Measurements from ENCODE around the gene CLEC3B.
"Not testable (repeated sequence)": the region's sequence is repeated elsewhere in the genome, so short reads cannot be mapped to it uniquely, and the experiment has no call there.

CLEC3B gene

GRCh38 chr3:45065373-45065720, 39.2 kb downstream of the CLEC3B start:
- no peak overlapping the region for H3K4me3 ChIP-seq (ENCODE audit: low read length)
- DNase-seq (ENCODE audit: low read depth), result no peak
- TF ChIP-seq CTCF (conservative IDR thresholded peaks at IDR 0.05; ENCODE audit: low read length), result no peak

- no peak for TF ChIP-seq CTCF (conservative IDR thresholded peaks at IDR 0.05; ENCODE audit: low read length)
- no peak for DNase-seq (ENCODE audit: low read depth)
- H3K4me3 ChIP-seq (ENCODE audit: low read length), result no peak overlapping the region
Measured at GRCh38 chr3:45066109-45066801, 40.2 kb downstream of the CLEC3B start.

- no peak overlapping the region for H3K4me3 ChIP-seq (ENCODE audit: low read length)
- DNase-seq (ENCODE audit: low read depth), result no peak
- no peak for TF ChIP-seq CTCF (conservative IDR thresholded peaks at IDR 0.05; ENCODE audit: low read length)
Measured at GRCh38 chr3:45067486-45067885, 41.4 kb downstream of the CLEC3B start.

GRCh38 chr3:45067941-45068340, 41.8 kb downstream of the CLEC3B start:
- no peak overlapping the region for H3K4me3 ChIP-seq (ENCODE audit: low read length)
- DNase-seq (ENCODE audit: low read depth), result no peak
- no peak for TF ChIP-seq CTCF (conservative IDR thresholded peaks at IDR 0.05; ENCODE audit: low read length)

GRCh38 chr3:45071075-45071474, 45.0 kb downstream of the CLEC3B start:
- H3K4me3 ChIP-seq (ENCODE audit: low read length), result no peak overlapping the region
- no peak for DNase-seq (ENCODE audit: low read depth)
- no peak for TF ChIP-seq CTCF (conservative IDR thresholded peaks at IDR 0.05; ENCODE audit: low read length)

- no peak for DNase-seq (ENCODE audit: low read depth)
- no peak overlapping the region for H3K4me3 ChIP-seq (ENCODE audit: low read length)
- no peak for TF ChIP-seq CTCF (conservative IDR thresholded peaks at IDR 0.05; ENCODE audit: low read length)
Measured at GRCh38 chr3:45075821-45076625, 49.9 kb downstream of the CLEC3B start.

- DNase-seq (ENCODE audit: low read depth); H3K4me3 ChIP-seq (ENCODE audit: low read length): not testable (repeated sequence)
Measured at GRCh38 chr3:45078256-45078655, 52.2 kb downstream of the CLEC3B start.
